ENCODE results near the gene TNIK.

The TNIK gene

GRCh38 chr3:171356251-171356650 is 104.0 kb downstream of the TNIK start:
- DNase-seq, result no peak

DNA sequence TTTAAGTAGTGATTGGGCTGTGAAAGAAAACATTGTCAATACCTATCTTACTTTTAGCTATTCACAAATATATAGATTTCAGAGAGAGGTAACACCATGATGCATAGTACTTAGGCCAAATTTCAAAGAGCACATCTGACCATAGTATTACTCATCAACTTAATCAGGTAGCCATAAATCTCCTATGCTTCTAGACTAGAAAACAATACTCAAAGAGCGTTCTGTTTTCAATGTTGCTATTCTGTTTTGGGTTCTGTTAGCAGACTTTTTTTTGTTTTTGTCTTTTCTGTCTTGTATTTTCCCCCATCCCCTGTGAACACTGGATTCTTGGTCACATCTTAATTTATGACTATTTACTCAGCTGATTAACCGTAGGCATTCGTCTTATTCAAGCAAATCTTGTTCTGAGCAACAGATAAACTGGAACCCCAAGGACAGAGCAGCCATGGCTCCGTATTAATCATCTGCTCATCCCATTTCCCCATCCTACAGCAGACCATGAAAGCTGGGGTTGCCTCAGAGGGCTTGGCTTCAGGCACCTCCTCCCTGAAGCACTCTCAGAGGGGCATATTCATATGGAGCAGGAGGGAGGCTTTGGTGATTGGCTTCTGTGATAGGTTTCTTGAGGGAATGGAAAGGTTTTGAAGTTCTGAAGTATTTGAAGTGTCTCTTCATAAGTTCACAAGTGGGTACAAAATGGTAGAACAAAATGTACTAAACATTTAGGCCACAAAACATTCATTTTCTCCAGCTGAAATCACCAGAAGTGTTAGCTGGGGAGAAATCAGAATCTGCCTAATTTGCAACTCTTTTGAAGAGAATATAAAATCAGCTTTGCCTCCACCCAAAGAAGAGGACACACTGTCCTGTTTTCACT is 105.3 kb downstream of the TNIK start:
- no peak for DNase-seq

GRCh38 chr3:171354049-171354705 is 106.0 kb downstream of the TNIK start:
- no peak for DNase-seq

DNA sequence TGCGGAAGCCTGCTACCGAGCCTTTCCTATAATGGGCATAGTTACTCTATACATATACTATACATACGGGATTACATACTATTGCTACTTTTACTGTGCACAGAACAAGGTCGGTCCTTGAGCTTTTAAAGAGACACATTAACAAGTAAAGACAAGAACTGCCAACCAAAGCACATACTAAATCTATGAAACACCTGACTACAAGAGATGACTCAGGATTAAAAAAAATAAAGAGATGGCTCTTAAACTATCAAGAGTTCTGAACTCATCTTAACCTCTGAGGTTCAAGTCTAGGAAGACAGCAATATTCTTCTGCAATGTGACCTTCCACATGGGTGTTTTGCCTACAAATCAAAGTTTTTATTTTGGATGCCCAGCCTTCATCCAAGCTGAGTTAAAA is 106.8 kb downstream of the TNIK start:
- DNase-seq, result no peak

GRCh38 chr3:171352387-171352935 is 107.7 kb downstream of the TNIK start:
- no peak for DNase-seq

GRCh38 chr3:171351676-171352075 is 108.5 kb downstream of the TNIK start:
- no peak for DNase-seq

GRCh38 chr3:171350364-171350763 is 109.8 kb downstream of the TNIK start:
- DNase-seq, result no peak

- no peak for DNase-seq
Observed at GRCh38 chr3:171349392-171349791, 110.8 kb downstream of the TNIK start.

- no peak for DNase-seq
Observed at GRCh38 chr3:171348121-171348520, 112.1 kb downstream of the TNIK start.

- DNase-seq, result no peak
Observed at GRCh38 chr3:171347301-171348039, 112.7 kb downstream of the TNIK start.

DNA sequence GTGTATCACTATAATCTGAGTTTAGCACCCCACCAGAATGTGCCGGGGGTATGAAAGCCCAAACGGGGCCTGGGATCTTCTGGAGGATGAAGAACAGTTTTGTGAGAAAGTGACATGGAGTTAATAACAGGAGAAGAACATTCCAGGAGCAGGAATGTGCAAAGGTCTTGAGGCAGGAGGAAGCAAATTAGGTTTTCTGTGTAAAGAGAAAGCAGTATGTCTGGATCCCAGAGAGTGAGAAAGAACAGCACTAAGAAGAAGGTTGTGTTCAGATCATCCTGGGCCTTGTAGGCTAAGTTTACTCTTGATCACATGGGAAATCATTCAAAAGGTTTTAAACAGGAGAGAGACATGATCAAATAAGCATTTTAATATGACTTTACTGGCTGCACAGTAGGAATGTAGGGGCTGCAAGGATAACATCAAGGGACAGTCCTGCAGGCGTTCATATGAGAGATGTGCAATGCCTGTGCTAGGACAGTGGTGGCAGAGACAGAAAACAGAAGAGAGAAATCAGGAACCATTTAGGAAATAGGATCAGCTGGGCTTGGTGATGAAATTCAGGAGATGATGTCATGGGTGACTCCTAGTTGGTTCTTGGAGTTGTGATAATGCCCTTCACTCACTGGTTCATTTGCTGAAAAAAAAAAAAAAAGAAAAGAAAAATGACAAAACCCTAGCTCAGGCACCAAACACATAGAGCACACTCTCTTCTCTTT is 113.5 kb downstream of the TNIK start:
- no peak for DNase-seq

DNA sequence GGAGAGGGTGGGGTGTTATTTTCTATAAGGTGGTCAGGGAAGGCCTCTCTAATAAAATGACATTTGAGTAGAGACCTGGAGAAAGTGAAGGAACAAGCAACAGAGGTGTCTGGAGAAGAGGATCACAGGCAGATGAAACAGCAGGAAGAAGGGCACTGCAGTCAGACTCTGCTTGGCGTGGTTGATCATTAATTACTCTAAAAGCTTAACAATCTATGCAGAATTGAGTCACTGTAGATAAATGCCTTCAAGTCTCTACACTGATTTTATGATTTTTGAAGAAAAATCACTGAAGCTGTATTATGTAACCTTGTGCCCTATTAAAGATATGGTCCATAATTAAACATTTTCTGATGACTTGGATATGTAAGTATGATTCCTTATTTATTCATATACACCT is 114.2 kb downstream of the TNIK start:
- DNase-seq, result no peak

- DNase-seq, result no peak
Observed at GRCh38 chr3:171345107-171345843, 114.9 kb downstream of the TNIK start.

DNA sequence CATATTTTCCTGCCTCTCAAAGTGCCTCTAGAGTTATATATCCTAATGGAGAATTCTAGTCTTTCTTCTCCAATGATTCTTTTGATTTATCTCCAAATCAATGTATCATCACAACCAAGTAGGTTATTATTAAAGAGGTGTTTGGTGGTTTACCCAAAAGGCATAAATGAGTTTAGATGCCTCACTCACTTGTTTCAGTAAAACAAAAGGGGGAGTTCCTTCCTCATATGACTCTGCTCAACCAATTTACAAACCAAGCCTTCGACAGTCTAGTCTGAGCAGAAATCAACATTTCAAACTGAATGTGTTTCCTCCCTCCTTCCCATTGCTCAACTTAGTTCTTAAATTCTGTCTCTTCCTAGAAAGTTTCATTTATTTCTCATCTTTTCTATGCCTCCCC is 116.5 kb downstream of the TNIK start:
- no peak for DNase-seq

GRCh38 chr3:171342783-171343420 is 117.3 kb downstream of the TNIK start:
- no peak for DNase-seq

- no peak for DNase-seq
Observed at GRCh38 chr3:171342200-171342599, 118.0 kb downstream of the TNIK start.

- no peak for DNase-seq
Observed at GRCh38 chr3:171340434-171340833, 119.8 kb downstream of the TNIK start.

GRCh38 chr3:171339598-171339997 is 120.6 kb downstream of the TNIK start:
- DNase-seq, result no peak

GRCh38 chr3:171336406-171336805 is 123.8 kb downstream of the TNIK start:
- DNase-seq, result no peak

- no peak for DNase-seq
Observed at GRCh38 chr3:171335559-171335958, 124.6 kb downstream of the TNIK start.

GRCh38 chr3:171334465-171334811 is 125.8 kb downstream of the TNIK start:
- DNase-seq, result no peak
